Common myeloid progenitor, CD34-positive (primary cell): Measurements from ENCODE around the gene NEUROD2.
A peak's percentile ranks its signal among the peaks of the same experiment; 100 is the strongest.

Experiments used
- CTCF ChIA-PET: fragments of 350-600 bp; sonication (Branson Sonifier 250); formaldehyde crosslinking; loops from one replicate; lab custom pipeline; 2021; ENCODE audit warnings: antibody characterized with exemption; lab: Charles Lee
- POLR2A ChIA-PET: fragments of 350-600 bp; sonication (Branson Sonifier 250); formaldehyde crosslinking; loops from one replicate; lab custom pipeline; 2021; ENCODE audit warnings: antibody characterized with exemption; lab: Charles Lee
- DNase-seq, 3 donors: peaks; one replicate each; pipeline versions ENCODE4 v3.0.0 to v3.0.0-alpha.2; 2013
- H3K27ac ChIP-seq, 2 experiments: 1 replicate in 1 of 2; 2 replicates in 1 of 2; pipeline ENCODE4 v1.7.0; 2013; ENCODE audit warnings: inconsistent platforms in 2 of 2, low read length in 2 of 2, mild to moderate bottlenecking in 2 of 2, low read depth in 1 of 2, moderate library complexity in 1 of 2; ENCODE audit not compliant: severe bottlenecking in 2 of 2, insufficient read depth in 1 of 2, poor library complexity in 1 of 2
- H3K27me3 ChIP-seq, 5 experiments: replicated peaks in 2 of 5; 1 replicate in 3 of 5; 2 replicates in 2 of 5; pipeline versions ENCODE4 v1.6.1 to v1.7.0; 2013; ENCODE audit warnings: low read length in 4 of 5, mild to moderate bottlenecking in 2 of 5, moderate library complexity in 2 of 5, inconsistent platforms in 1 of 5; ENCODE audit not compliant: insufficient read depth in 5 of 5, control insufficient read depth in 4 of 5
- H3K36me3 ChIP-seq, 4 experiments: 1 replicate in 2 of 4; 2 replicates in 2 of 4; pipeline versions ENCODE4 v1.6.1 to v1.7.0; 2013; ENCODE audit warnings: low read length in 3 of 4, control low read depth in 1 of 4, mild to moderate bottlenecking in 1 of 4; ENCODE audit not compliant: control insufficient read depth in 4 of 4, insufficient read depth in 4 of 4
- H3K4me1 ChIP-seq, 4 experiments: 1 replicate in 3 of 4; 2 replicates in 1 of 4; pipeline versions ENCODE4 v1.6.1 to v1.7.1; 2013; ENCODE audit warnings: low read length in 3 of 4, mild to moderate bottlenecking in 3 of 4, control low read depth in 1 of 4, inconsistent platforms in 1 of 4, moderate library complexity in 1 of 4; ENCODE audit not compliant: control insufficient read depth in 4 of 4, insufficient read depth in 4 of 4; ENCODE audit errors: control extremely low read depth in 1 of 4
- H3K4me3 ChIP-seq, 7 experiments: 1 replicate in 4 of 7; 2 replicates in 3 of 7; pipeline versions ENCODE4 v1.5.1 to v1.7.0; 2013; ENCODE audit warnings: mild to moderate bottlenecking in 7 of 7, low read length in 6 of 7, moderate library complexity in 6 of 7, inconsistent platforms in 2 of 7, low read depth in 2 of 7, control low read depth in 1 of 7; ENCODE audit not compliant: insufficient read depth in 4 of 7, control insufficient read depth in 1 of 7; ENCODE audit errors: extremely low read depth in 1 of 7
- H3K9me3 ChIP-seq, 5 experiments: 1 replicate in 4 of 5; 2 replicates in 1 of 5; pipeline versions ENCODE4 v1.6.1 to v1.7.1; 2013; ENCODE audit warnings: low read length in 4 of 5, mild to moderate bottlenecking in 2 of 5, inconsistent platforms in 1 of 5, low read depth in 1 of 5, moderate library complexity in 1 of 5; ENCODE audit not compliant: control insufficient read depth in 4 of 5, insufficient read depth in 2 of 5; ENCODE audit errors: control extremely low read depth in 1 of 5
- WGBS: methylation state at CpG from one replicate; pipeline ENCODE4 v1.1.5; 2013; ENCODE audit not compliant: insufficient coverage; 5-methylcytosine and 5-hydroxymethylcytosine counted together

NEUROD2 gene

DNA sequence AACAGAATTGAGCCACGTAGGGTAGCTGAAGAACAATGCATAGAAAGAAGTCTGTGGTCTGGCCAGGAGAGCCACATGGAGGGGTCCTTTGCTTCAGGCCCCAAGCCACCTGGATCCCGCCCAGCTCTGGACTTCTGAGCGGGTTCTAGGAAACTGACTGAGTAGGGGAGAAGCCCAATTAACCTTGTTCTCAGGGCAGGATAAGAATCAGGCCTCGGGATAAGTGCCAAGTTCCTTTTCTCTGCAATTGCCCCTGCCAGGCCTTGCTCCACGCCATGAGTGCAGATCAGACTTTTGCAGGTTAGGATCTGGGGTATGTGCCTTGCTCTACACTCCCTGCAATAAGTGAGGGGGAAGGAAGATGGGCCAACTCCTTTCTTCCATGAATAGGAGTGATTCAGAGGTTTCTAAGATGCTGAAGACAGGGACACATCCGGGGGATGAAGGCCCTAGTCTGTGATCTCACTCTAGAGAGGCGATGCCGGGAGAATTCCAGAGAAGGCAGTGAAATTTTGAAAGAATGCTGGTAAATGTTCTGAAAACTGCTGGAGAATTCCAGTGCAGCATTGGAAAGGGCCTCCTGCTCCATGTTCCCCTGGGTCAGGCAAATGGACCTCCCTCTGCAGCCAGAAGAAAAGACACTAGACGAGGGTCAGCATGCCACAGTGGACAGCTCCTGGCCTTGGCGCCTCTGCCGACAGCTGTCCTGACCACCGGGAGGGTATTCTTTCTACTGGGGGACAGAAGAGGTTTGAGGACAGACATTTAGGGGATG is 5.8 kb downstream of the NEUROD2 start:
- Histone ChIP-seq H3K27ac (no peak overlapping the region), H3K36me3 (no peaks in the 10 kb centered on the region), H3K4me1 (peaks cover 0 to 27% (median 13%) of the 10 kb centered on the region in 4 experiments), H3K4me3 (no peak overlapping the region), H3K27me3 (peaks cover 19 to 100% (median 73%) of the 10 kb centered on the region in 5 experiments), H3K9me3 (no peaks in the 10 kb centered on the region)
- peak in 2 of 3 donors; percentile 42 to 46 for DNase-seq
- 29% methylated on average over 11 of the region's 12 CpGs for WGBS
- ChIA-PET POLR2A (interaction anchor here (0.6 kb wide), 1 partner anchor 378 kb away, joined by 3 read pairs; no protein-coding TSS in a partner anchor), CTCF (interaction anchor here (1.4 kb wide), 1 partner anchor 53 kb away, joined by 3 read pairs; no protein-coding TSS in a partner anchor)

DNA sequence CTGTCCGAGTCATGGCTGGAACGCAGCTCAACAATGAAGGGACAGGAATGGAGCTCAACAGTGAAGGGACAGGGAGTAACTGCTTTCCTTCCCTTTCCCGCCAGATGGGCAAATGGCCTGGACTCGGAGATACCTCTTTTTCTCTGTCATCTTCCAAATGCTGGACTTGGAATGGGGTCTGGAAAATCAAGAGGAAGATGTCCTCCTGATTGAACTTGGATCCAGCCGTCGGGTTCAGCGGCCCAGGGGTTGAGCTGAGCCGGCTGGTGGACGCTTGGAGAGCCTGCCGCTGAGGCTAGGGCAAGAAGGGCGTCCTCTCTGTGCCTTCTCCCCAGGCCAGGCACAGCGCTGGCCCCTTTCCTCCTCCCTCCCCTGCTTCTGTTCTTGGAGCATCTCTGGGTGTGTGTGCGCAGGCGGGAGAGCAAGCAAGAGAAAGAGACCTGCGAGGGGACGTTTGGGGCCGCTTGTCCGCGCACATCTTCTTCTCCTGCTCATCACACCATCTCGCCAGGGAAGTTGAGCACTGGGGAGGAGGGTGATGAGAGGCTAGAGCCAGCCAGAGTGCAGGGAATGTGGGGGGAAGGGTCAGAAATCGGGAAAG is 6.6 kb downstream of the NEUROD2 start:
- WGBS, result 9% methylated on average over 10 of the region's 21 CpGs
- Histone ChIP-seq H3K4me3 (no peak overlapping the region), H3K27me3 (peaks cover 19 to 100% (median 70%) of the 10 kb centered on the region in 5 experiments), H3K9me3 (no peaks in the 10 kb centered on the region), H3K27ac (no peak overlapping the region), H3K36me3 (no peaks in the 10 kb centered on the region), H3K4me1 (peaks cover 0 to 20% (median 9%) of the 10 kb centered on the region in 4 experiments)
- CTCF ChIA-PET, result interaction anchor here (1.4 kb wide), 1 partner anchor 52 kb away, joined by 3 read pairs; no protein-coding TSS in a partner anchor
- POLR2A ChIA-PET, result interaction anchor here (0.6 kb wide), 1 partner anchor 379 kb away, joined by 3 read pairs; no protein-coding TSS in a partner anchor
- no peak for DNase-seq

DNA sequence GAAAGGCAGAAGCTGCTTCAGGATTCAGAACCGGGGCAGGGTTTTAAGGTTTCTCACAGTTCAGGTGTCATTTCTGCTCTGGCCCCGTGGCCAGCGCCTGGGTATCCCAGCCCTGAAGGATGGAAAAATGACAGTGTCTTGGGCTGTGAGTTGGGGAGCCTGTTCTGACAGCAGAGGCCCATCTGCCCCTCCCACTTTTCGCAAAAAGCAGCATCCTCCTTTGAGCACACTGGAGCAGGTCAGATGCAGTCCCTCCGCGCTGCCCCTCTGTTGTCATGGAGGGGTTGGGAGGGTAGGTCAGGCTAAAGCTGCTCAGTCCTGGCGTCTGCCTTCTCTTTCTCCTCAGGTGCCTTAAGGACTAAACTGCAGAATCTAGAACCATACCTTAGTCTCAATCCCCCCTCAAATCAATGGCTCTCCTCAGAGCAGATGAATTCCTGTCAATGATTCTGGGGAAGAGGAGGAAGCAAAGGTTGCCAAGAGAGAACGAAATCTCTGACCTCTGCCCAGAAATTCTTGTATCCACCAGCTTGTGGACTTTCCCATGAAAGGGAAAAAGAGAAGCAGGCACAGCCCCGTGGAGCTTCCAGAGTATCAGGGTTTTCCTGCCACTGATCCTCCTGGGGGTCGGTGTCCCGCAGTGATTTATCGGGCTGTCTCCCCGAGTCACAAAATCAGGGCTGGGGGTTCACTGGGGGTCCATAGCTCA is 7.3 kb downstream of the NEUROD2 start:
- ChIA-PET POLR2A (no interaction called here), CTCF (interaction anchor here (1.0 to 1.3 kb wide), 2 partner anchors 21 to 24 kb away, joined by 3 to 5 read pairs; no protein-coding TSS in a partner anchor)
- 7% methylated on average over 12 of the region's 13 CpGs for WGBS

DNA sequence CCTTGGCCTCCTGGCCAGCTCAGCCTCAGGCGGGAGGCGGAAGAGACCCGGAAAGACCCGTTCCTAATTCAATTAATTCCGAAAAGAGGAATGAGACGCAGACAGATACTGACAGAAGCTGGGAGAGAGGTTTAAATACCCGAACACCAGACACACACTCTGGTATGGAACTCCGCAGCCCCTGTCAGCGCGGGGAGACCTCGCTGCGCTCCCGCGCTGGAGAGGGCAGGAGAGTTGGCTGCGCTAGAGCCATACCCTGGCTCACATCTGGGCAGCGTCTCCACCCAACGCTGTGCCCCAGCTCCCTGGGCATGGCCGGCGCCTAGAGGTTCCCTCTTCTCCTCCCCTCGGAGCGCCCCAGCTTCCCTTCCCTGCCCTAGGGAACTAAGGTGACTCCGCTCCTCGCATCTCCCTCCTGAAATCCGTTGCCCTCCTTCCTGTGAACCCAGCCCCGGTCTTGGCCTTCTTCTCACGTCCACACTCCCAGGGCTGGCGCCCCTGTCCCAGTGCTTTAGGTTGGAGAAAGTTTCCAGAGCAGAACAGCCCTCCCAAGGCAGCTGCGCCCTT is 8.0 kb downstream of the NEUROD2 start:
- ChIA-PET CTCF (interaction anchor here (1.0 to 1.3 kb wide), 2 partner anchors 21 to 24 kb away, joined by 3 to 5 read pairs; no protein-coding TSS in a partner anchor), POLR2A (interaction anchor here (0.6 kb wide), 1 partner anchor 498 kb away, joined by 4 read pairs; no protein-coding TSS in a partner anchor)
- WGBS, result 7% methylated on average over 28 of the region's 28 CpGs
- Histone ChIP-seq H3K27ac (no peak overlapping the region), H3K27me3 (peaks cover 20 to 100% (median 69%) of the 10 kb centered on the region in 5 experiments), H3K9me3 (no peaks in the 10 kb centered on the region), H3K4me3 (no peak overlapping the region), H3K4me1 (peaks cover 0 to 10% (median 3%) of the 10 kb centered on the region in 4 experiments), H3K36me3 (no peaks in the 10 kb centered on the region)
- no peak for DNase-seq

More for the DNA sequence above, 7.3 kb downstream of the NEUROD2 start:
- no peak for DNase-seq
- Histone ChIP-seq H3K9me3 (no peaks in the 10 kb centered on the region), H3K4me1 (peaks cover 0 to 13% (median 6%) of the 10 kb centered on the region in 4 experiments), H3K27ac (no peak overlapping the region), H3K36me3 (no peaks in the 10 kb centered on the region), H3K4me3 (no peak overlapping the region), H3K27me3 (peaks cover 19 to 100% (median 70%) of the 10 kb centered on the region in 5 experiments)

DNA sequence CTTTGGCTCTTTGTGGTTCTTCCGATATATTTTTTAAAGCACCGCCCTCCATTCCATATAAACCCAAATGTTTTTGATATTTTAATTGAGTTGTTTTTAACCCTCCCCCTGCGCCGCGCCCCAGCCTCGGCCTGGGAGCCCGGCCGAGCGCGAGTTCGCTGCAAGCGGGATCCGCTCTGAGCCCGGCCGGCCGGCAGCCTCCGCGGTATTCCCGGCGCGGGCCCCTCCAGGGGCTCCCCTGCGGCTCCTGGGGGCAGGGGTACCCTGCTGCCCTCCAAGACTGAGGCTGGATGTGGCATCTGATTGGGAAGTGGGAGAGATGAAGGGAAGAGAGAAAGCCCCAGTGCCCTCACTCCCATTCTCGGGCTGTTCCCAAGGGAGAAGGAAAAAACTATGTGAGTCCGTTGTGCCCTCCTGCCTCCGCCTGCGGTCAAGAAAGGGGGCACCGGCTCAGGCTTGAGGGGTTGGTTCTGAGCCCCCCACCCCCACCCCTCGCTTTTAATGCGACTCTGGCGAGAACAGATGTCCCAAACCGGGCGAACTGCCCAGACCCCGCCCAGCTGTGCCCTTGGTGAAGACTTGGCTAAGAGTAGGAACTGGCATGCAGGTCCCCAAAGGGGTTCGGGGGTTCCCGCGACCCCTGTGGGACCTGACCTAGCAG is 8.6 kb downstream of the NEUROD2 start:
- POLR2A ChIA-PET, result interaction anchor here (0.6 kb wide), 1 partner anchor 497 kb away, joined by 4 read pairs; no protein-coding TSS in a partner anchor
- no peaks in the 10 kb centered on the region for H3K9me3 ChIP-seq
- 6% methylated on average over 16 of the region's 36 CpGs for WGBS
- H3K4me1 ChIP-seq, result peaks cover 0 to 7% (median 3%) of the 10 kb centered on the region in 4 experiments
- peaks cover 20 to 100% (median 70%) of the 10 kb centered on the region in 5 experiments for H3K27me3 ChIP-seq
- no peaks in the 10 kb centered on the region for H3K36me3 ChIP-seq
- CTCF ChIA-PET, result interaction anchor here (1.0 to 1.3 kb wide), 2 partner anchors 22 to 23 kb away, joined by 3 to 5 read pairs; no protein-coding TSS in a partner anchor
- H3K4me3 ChIP-seq, result no peak overlapping the region
- peak in 1 of 3 donors; percentile 37 for DNase-seq
- H3K27ac ChIP-seq, result no peak overlapping the region

DNA sequence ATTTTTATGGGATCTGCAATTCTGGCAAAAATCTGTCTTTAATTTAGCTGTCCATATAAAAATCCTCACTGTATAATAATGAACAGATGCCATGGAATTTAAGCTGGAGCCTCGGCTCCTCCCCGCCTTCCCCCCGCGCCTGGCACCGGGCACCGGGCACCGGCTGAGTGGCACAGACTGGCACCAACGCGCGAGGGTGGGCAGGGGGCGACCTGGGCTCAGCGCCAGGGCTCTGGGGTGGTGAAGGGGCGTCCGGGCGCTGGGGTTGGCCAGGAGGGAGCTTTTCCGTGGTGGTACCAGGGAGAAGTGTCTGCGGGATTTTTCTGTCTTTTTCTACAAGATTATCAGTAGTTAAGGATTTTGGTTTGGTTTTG is 9.1 kb downstream of the NEUROD2 start:
- Histone ChIP-seq H3K4me3 (no peak overlapping the region), H3K9me3 (no peaks in the 10 kb centered on the region), H3K27ac (no peak overlapping the region), H3K27me3 (peaks cover 20 to 100% (median 67%) of the 10 kb centered on the region in 5 experiments), H3K36me3 (no peaks in the 10 kb centered on the region), H3K4me1 (peaks cover 0 to 6% (median 3%) of the 10 kb centered on the region in 4 experiments)
- DNase-seq, result no peak
- WGBS, result 4% methylated on average over 14 of the region's 17 CpGs
- ChIA-PET CTCF (no interaction called here), POLR2A (no interaction called here)
